HepG2 (cell line): ENCODE results near the gene RNLS.

Source experiments
- CEBPB ChIP-seq: IDR thresholded peaks from 2 replicates; pipeline ENCODE4 v1.6.1; 2011; ENCODE audit warnings: low read depth, low read length, improper control_type of control experiment, borderline replicate concordance
- GABPA ChIP-seq, 2 experiments: IDR thresholded peaks; 2 replicates each; pipeline ENCODE4 v1.6.1; 2011 to 2016; ENCODE audit warnings: low read depth in 2 of 2, low read length in 1 of 2, missing biosample characterization in 1 of 2, missing genetic modification characterization in 1 of 2
- SMC3 ChIP-seq: IDR thresholded peaks from 2 replicates; pipeline ENCODE4 v1.6.1; 2011; ENCODE audit warnings: low read length, improper control_type of control experiment
- SRSF1 ChIP-seq: fragments of 200-400 bp; formaldehyde crosslinking; optimal IDR thresholded peaks from 2 replicates; pipeline ENCODE3; 2017; ENCODE audit warnings: mild to moderate bottlenecking, low read depth, low read length, moderate library complexity
- YY1 ChIP-seq: IDR thresholded peaks from 2 replicates; pipeline ENCODE4 v1.6.1; 2011; ENCODE audit warnings: low read length, low read depth, moderate library complexity, mild to moderate bottlenecking; ENCODE audit not compliant: insufficient read depth, insufficient replicate concordance
- ZNF274 ChIP-seq: sonication (generic); formaldehyde crosslinking; IDR thresholded peaks from 2 replicates; pipeline ENCODE4 v1.5.1; 2020; ENCODE audit warnings: mild to moderate bottlenecking, missing genetic modification reagents
- ZNF614 ChIP-seq: IDR thresholded peaks from 2 replicates; pipeline ENCODE4 v1.6.1; 2018; ENCODE audit warnings: missing biosample characterization, missing genetic modification reagents, inconsistent platforms, borderline replicate concordance
- ZNF616 ChIP-seq: sonication (generic); formaldehyde crosslinking; IDR thresholded peaks from 2 replicates; pipeline ENCODE4 v1.5.0; 2020; ENCODE audit warnings: low read depth, mild to moderate bottlenecking, missing genetic modification reagents
- TF ChIP-seq, protein P1 (sequence below): sonication (generic); formaldehyde crosslinking; IDR thresholded peaks from 2 replicates; pipeline ENCODE4 v1.8.0; 2023; ENCODE audit warnings: mild to moderate bottlenecking, missing genetic modification reagents
- TF ChIP-seq, protein P2 (sequence below): IDR thresholded peaks from 2 replicates; pipeline ENCODE4 v1.6.1; 2012; ENCODE audit warnings: inconsistent platforms

DNA sequence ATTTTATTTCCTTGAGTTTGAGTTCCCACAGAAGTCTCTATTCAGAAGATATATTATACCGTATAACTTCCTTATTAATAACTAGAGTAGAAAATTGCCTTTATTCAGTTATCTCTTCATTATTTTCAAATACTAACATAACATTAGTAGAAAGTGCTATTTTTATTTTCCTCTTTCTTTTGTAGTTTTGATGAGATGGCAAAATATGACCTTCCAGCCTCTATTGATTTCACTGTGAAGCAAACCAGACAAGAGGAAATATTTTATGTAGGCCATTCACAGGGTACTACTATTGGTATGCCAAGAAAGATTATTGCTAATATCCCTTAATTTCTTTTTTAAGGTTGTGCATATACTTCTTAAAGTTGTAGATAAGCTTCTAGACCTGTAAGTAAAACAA lies 11.4 kb upstream of the RNLS start:
- TF ChIP-seq, protein P1, sequence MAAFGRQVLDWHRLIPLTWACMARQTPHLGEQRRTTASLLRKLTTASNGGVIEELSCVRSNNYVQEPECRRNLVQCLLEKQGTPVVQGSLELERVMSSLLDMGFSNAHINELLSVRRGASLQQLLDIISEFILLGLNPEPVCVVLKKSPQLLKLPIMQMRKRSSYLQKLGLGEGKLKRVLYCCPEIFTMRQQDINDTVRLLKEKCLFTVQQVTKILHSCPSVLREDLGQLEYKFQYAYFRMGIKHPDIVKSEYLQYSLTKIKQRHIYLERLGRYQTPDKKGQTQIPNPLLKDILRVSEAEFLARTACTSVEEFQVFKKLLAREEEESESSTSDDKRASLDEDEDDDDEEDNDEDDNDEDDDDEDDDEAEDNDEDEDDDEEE (CRISPR knock-in tag): no peak
- TF ChIP-seq YY1 (no peak), ZNF614 (no peak), SMC3 (no peak), CEBPB (no peak), GABPA (IDR thresholded peaks at IDR 0.05; ENCODE audit: low read depth, low read length) (no peak), GABPA (CRISPR knock-in tag; IDR thresholded peaks at IDR 0.05; ENCODE audit: low read depth) (no peak), ZNF274 (CRISPR knock-in tag) (no peak), ZNF616 (CRISPR knock-in tag) (no peak), SRSF1 (no peak)
- TF ChIP-seq, protein P2, sequence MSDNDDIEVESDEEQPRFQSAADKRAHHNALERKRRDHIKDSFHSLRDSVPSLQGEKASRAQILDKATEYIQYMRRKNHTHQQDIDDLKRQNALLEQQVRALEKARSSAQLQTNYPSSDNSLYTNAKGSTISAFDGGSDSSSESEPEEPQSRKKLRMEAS: no peak
